NCI-H345 treated with DMSO at 0.1 percent for 48 hours (cell line): ENCODE measurements around the gene PAFAH1B2.
"Not testable (repeated sequence)": the region's sequence is repeated elsewhere in the genome, so short reads cannot be mapped to it uniquely, and the experiment has no call there.

ENCODE experiments used
- DNase-seq: peaks from one replicate; lab custom pipeline; 2025; ENCODE audit not compliant: unreplicated experiment; lab: John Stamatoyannopoulos, UW

Gene PAFAH1B2

DNA sequence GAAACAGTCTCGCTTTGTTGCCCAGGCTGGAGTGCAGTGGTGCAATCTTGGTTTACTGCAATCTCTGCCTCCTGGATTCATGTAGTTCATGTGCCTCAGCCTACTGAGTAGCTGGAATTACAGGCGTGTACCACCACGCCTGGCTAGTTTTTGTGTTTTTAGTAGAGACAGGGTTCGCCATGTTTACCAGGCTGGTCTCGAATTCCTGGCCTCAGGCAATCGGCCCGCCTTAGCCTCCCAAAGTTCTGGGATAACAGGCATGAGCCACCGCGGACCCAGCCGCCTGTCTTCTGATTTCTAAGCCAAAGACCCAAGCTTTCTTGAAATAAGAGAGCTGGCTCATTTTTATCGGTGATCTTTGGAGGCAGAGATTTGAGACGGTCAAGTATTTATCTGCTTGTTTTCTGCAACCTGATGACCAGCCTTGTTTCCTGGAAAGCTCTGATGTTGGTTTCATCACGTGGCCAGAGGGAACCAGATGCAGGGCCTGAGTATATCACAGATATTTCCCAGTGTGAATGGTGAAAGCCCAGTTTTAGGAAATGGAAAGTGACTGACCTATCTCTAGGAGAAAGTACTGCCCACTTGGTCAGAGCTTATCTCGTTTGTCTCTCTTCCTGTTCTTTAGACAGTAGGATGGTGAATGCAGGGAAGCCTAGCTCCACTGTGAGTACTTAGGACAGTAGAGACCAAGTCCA is 28.8 kb downstream of the PAFAH1B2 start:
- no peak for DNase-seq

DNA sequence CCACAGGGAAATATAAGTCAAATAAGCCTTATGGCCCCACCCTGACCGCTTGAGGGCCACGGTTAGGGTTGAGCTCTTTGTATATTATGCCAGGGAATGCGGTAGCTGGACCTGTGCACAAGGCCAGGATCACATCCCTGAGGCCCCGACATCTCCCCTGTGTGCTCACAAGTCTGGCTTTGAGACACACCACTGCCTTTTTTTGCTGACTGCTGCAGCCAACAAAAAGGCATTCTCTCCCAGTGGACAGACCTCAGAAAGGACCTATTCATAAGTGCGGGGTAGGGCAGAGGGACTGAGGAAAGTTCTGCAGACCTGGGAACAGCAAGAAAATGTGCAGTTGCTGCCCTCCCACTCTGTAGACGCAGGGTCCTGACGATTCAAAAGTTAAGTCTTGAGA is 31.0 kb downstream of the PAFAH1B2 start:
- no peak for DNase-seq

DNA sequence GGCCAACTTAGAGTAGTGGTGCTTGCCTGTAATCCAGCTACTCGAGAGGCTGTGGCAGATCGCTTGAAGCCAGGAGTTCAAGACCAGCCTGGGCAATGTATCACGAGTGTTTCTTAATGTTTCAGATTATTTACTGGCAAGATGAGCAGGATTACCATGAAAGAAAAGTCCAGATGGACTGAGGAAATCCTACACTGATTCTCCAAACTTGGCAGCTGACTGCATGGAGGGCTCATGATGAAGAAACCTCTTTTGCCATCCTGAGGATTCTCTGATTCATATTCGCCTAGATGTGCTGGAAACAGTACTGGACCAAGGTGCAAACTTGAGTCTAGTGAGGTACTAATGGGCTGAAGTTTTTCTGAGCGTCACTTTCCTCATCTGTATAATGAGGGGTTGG is 31.7 kb downstream of the PAFAH1B2 start:
- no peak for DNase-seq

DNA sequence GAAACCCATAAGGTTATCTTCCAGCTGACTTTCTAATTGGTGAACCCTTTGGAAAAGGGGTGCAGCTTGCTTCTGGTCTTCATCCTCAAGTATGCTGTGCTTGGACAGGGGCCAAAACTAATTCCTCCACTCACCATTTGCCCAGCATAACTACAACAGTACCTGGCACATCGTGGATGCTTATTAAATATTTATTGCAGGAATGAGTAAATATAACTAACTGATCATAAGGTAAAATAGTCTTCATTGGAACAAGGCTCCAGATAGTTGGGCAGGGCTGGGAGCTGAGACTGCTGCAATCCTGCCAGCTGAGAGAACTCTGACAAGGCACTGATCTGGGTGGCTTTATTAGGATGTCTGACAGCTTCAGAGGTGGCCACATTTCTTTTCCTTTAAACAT is 32.1 kb downstream of the PAFAH1B2 start:
- no peak for DNase-seq

DNA sequence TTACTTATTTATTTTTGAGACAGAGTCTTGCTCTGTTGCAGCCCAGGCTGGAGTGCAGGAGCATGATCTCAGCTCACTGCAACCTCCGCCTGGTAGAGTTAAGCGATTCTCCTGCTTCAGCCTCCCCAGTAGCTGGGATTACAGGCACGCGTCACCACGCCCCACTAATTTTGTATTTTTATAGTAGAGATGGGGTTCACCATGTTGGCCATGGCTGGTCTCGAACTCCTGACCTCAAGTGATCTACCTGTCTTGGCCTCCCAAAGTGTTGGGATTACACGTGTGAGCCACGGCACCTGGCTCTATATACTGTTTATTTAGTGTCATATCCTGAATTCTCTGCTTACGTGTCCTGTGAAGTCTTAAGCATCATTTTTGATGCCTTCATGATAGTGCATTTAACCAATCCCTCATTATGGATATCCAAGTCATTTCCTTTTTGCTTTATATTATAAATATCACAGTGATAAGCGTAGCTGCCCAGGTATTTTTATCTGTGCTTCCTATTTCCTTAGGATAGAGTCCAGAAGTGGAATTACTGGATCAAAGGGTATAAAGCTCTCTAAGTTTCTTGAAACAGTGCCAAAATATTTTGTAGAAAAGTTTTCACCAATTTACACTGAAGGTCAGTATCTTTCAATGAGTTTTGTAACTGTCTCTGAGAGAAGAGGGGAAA is 33.6 kb downstream of the PAFAH1B2 start:
- DNase-seq, result no peak

DNA sequence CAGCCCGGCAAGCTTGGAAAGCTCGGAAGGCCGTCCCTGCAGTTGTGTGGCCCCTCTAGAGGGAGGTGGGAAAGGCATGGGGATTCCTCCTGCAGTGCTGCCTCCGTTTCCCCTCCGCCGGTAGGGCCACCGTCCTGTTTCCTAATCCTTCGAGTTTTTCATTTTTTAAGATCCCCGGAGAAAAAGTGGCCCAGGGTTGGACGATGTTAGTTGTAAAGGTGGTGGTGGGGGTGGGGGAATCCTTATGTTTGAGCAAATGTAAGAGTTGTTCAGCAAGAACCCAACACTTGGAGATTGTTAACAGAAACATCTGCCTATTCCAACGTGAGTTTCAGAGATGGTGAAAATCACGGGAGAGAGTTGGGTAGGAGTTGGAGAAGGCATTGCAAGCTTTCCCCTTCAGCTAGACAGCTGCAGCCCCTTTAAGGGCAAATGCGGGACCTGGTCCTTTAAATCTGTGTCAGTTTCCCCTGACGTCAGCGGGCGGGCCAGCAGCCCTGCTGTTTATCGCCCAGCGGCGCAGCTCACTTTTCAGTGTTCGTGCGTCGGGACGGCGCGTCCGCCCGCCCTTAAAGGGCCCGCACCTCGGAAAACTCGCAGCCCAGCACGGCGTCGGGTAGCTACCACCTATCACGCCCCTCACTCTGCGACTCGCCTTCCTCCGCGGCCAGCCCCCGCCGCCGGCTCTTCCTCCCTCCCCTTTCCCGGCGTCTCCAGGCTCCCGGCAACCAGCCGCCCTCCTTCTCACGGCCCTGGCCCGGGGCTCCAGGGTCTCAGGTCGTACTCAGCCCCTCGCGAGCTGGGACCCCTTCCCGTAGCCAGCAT is 34.3 kb downstream of the PAFAH1B2 start, which contains the start of gene SIDT2:
Gene SIDT2 (plus strand): TSS at position 534 of the 825 bp plus-strand sequence. CDS start 521 bp downstream, outside the sequence.
- DNase-seq, result peak; percentile 86

DNA sequence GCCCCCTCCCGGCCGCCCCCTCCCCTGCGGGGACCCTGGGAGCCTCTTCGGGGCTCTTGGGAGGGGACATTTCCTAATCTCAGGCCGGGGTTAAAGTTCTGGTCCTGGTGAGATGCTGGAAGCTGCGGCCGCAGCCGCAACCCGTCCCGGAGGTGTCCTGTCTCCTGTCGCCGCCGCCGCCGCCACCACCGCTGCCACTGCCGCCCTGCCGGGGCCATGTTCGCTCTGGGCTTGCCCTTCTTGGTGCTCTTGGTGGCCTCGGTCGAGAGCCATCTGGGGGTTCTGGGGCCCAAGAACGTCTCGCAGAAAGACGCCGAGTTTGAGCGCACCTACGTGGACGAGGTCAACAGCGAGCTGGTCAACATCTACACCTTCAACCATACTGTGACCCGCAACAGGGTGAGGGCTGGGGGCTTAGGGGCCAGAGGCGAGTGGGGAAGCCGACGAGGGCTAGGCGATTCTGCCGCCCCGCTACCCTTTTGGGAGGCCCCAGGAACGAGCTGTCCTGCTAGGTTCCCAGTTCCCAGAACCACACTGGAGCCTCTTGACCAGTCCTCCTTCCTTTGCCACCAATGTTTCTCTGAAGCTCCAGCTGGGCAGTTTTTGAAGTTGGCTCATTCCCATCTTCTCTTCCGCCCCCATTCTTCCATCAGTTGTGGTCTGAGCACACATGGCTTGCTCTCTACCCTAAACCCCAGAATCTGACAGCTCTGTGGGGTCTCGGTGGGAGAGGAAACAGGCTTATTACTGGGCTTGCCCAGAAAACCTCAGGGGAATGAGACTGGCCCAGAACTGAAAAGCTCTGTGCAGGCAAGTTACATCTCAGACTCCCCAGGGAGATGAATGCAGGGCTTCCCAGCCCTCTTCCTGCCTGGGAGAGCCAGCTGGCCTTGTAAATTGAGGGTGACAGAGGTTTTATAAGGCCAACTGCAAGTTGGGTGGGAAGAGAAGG is 35.2 kb downstream of the PAFAH1B2 start:
- peak; percentile 7 for DNase-seq

DNA sequence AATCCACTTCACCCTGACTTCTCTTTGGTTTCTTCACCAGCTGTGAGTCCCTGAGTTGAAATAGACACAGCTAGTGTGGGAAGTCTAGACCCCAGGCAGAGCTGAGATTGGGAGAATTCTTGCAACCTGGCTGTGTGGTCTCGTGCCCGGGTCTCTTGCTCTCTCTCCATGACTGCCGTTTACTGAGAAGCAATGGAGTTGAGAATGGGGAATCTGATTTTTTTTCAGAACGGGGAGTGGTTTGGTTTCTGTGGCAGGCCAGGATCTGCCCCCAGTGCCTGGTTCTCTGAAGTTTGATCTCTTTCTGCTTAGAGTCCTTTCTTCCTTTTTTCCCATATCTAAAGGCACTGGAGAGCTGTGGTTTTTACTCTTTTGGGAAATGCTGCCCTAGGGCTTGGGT is 35.9 kb downstream of the PAFAH1B2 start:
- no peak for DNase-seq

DNA sequence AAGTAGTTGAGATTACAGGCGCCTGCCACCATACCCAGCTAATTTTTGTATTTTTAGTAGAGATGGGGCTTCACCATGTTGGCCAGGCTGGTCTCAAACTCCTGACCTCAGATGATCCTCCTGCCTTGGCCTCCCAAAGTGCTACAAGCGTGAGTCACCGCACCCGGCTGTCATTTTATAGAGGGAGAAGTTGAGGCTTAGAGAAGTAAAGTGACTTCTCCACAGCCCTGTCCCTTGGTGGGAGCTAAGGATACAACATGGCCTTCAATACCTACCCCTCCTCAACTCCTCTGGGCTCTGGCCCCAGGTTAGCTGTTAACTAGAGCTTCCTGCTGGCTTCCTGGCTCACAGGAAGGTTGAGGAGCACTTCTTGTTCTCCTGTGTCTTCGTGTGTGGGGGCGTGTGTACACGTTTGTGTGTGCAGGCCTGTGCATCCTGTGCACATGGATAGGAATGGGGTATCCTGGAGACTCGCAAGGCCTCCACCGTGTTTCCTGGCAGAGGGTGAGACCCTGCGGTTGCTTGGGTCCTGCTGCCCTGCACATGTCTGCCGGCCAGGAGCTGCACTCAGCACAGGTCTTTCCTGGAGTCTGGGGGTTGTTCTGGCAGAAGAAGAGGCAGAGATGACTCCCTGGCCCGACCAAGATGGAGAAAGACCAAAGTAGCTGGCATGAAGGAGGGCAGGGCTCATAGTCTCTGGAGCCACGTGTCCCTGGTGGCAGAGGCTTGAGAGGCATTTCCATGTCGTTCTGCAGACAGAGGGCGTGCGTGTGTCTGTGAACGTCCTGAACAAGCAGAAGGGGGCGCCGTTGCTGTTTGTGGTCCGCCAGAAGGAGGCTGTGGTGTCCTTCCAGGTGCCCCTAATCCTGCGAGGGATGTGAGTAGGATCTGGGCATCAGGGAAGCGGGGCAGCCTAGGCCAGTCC is 36.8 kb downstream of the PAFAH1B2 start:
- no peak for DNase-seq

DNA sequence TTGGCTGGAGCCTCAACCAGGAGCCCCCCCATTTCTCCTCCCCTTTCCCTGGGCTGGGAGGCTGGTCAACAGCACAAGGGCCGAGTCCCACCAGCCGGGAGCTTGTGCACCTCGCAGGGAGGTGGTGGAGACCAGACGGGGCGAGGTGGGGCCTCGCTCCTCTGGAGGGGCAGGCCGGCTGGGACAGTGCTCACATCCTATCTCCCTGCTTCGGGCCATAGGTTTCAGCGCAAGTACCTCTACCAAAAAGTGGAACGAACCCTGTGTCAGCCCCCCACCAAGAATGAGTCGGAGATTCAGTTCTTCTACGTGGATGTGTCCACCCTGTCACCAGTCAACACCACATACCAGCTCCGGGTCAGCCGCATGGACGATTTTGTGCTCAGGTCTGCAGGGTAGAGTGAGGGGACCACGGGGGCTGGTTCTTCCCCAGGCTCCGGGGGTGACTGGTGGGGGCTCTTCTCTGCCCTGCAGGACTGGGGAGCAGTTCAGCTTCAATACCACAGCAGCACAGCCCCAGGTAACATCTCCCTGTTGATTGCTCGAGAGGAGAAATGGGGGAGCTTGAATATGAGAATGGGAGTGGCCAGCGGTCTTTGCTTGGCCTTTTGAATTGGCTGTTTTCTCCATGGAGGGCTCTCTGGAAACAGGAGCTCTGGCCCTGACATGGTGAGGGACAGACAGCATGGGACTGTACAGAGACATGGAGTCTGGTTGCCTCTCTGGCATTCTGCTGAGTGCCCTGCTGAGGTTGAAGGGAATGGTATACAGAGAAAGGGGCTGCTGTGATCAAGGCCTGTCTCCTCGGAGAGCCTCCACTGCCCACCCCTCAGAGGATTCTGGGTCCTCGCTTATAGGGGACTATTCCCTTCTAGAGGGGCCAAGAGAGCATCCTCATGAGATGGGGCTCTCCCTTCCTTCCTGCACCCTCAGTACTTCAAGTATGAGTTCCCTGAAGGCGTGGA is 37.8 kb downstream of the PAFAH1B2 start:
- no peak for DNase-seq

DNA sequence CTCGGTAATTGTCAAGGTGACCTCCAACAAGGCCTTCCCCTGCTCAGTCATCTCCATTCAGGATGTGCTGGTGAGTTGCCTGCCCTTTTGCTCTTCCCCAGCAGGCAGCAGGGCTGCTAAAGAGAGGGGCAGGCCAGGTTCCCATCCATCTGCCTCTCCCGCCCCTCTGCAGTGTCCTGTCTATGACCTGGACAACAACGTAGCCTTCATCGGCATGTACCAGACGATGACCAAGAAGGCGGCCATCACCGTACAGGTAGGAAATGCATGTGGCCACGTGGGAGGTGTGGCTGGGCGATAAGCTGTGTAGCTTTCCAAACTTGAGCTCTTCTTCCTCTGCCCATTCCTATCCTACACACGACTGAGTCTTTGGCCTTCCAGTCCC is 38.5 kb downstream of the PAFAH1B2 start:
- DNase-seq, result no peak

DNA sequence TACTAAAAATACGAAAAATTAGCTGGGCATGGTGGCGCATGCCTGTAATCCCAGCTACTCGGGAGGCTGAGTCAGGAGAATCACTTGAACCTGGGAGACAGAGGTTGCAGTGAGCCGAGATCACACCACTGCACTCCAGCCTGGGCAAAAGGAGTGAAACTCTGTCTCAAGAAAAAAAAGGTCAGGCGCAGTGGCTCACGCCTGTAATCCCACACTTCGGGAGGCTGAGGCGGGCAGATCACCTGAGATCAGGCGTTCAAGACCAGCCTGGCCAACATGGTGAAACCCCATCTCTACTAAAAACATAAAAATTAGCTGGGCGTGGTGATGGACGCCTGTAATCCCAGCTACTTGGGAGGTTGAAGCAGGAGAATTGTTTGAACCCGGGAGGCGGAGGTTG is 39.1 kb downstream of the PAFAH1B2 start:
- not testable (repeated sequence) for DNase-seq

DNA sequence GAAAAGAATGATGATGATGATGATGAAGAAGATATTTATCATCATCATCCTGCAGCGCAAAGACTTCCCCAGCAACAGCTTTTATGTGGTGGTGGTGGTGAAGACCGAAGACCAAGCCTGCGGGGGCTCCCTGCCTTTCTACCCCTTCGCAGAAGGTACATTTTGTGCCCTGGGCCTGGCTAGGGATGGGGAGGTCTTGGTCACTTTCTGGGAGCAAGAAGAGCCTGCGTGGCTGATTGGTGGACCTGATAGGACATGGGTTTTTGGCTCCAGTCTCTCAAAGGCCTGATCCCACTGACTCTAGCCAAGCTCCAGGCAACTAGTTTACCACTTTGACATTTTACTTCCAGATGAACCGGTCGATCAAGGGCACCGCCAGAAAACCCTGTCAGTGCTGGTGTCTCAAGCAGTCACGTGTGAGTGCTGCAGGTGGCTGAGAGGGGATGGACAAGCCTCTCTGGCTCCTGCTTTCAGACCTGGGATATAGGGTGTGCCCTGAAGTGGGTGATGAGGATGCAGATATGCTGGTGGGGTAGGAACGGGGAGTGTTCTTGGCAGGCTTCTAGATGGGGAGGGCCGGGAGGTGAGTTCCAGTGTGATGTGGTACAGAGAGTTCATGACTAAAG is 39.8 kb downstream of the PAFAH1B2 start:
- DNase-seq, result no peak

DNA sequence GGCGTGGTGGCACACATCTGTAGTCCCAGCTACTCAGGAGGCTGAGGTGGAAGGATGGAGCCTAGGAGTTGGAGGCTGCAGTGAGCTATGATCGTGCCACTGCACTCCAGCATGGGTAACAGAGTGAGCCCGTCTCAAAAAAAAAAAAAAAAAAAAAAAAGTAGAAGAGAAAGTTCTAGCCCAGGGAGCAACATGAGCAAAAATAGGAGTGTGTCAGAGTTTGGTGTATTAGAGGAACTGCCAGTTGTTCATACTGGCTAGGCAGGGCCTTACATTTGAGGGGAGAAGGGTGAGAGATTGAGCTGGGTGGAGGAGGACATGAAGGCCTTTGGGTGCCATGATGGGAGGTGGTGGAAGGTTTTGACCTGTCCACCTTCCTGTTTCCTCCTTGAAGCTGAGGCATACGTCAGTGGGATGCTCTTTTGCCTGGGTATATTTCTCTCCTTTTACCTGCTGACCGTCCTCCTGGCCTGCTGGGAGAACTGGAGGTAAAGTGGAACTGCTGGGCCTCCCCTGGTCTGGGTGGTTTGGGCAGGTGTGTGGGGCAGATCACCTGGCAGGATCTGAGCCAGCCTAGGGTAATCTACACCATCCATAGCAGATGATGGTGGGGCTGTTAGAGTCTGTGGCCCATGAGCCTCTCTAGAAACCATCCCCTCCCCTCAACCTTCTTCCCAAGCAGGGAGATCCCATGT is 41.8 kb downstream of the PAFAH1B2 start:
- no peak for DNase-seq

DNA sequence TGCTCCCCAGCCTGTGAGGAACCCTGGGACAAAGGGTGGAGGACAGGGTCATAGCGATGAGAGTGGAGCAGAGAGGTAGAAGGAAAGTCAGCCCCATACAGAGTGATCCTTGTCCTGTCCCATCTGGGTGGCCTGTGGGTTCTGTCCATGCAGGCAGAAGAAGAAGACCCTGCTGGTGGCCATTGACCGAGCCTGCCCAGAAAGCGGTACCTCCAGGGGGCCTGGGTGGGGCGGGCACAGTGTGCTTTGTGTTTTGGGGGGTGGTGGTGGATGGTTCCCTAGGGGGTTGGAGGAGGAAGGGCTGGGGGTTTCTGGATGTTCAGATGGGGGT is 42.3 kb downstream of the PAFAH1B2 start:
- no peak for DNase-seq

DNA sequence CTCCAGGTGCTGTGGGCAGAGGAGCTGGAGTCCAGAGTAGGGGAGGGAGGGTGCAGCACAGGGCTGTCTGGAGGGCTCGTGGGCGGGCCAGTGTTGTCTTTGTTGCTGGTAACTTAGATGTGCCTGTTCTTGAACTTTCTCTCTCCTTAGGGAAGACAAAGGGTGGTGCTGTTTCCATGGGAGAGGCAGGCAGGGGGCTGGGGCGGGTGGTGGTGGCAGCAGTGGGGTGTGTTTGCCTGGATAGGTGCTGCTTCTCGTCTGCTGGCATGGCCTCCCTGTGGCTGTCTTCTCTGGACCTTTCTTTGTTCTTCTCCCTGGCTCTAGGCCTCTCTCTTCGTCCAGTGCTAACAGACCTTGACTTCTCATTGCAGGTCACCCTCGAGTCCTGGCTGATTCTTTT is 42.9 kb downstream of the PAFAH1B2 start:
- DNase-seq, result no peak

DNA sequence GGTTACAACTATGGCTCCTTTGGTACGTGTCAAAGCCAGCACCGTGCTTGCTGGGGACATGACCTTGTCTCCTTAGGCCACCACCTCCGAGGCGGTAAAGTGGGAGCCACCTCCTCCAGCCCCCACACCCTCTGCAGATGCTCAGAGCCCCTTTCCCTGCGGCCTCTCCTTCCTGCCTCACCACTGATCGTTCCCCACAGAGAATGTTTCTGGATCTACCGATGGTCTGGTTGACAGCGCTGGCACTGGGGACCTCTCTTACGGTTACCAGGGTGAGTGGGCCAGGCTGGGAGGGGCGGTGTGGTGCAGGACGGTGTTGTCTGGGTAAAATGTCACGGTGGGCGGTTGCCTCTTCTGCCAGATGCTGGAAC is 43.3 kb downstream of the PAFAH1B2 start:
- no peak for DNase-seq
